Effector memory CD8-positive, alpha-beta T cell (primary cell): Measurements from ENCODE around the gene C10orf90.

Source experiments
- ATAC-seq: fragments of 150-1000 bp; cut with Tn5 transposase; replicated peaks from 2 replicates; pipeline ENCODE4 v1.10.0; 2021; ENCODE audit warnings: mild to moderate bottlenecking, moderate library complexity
- DNase-seq, 3 experiments: peaks; one replicate each; pipeline ENCODE4 v3.0.0; 2021
- H3K27ac Mint-ChIP-seq, 2 donors: one replicate each; pipeline ENCODE4 v1.8.0; 2022; ENCODE audit warnings: mild to moderate bottlenecking in 2 of 2, mixed read lengths in 2 of 2, moderate library complexity in 2 of 2
- H3K27me3 Mint-ChIP-seq, 2 donors: one replicate each; pipeline ENCODE4 v1.8.0; 2022; ENCODE audit warnings: mixed read lengths in 2 of 2
- H3K36me3 Mint-ChIP-seq: one replicate; pipeline ENCODE4 v1.8.0; 2022; ENCODE audit warnings: mild to moderate bottlenecking, moderate library complexity, mixed read lengths; ENCODE audit not compliant: insufficient read depth
- H3K4me1 Mint-ChIP-seq, 2 donors: one replicate each; pipeline ENCODE4 v1.8.0; 2022; ENCODE audit warnings: low read depth in 2 of 2, mixed read lengths in 2 of 2
- H3K4me3 Mint-ChIP-seq, 2 donors: one replicate each; pipeline ENCODE4 v1.8.0; 2022; ENCODE audit warnings: mild to moderate bottlenecking in 2 of 2, mixed read lengths in 2 of 2, moderate library complexity in 2 of 2
- H3K9me3 Mint-ChIP-seq, 2 donors: one replicate each; pipeline ENCODE4 v1.8.0; 2022; ENCODE audit warnings: mixed read lengths in 2 of 2

C10orf90 gene

GRCh38 chr10:126611303-126611702, 59.2 kb downstream of the C10orf90 start:
- Mint-ChIP-seq H3K27me3 (no peaks in the 10 kb centered on the region), H3K4me1 (no peaks in the 10 kb centered on the region), H3K36me3 (no peaks in the 10 kb centered on the region), H3K27ac (no peak overlapping the region), H3K9me3 (peaks cover 0 to 3% of the 10 kb centered on the region in 2 donors), H3K4me3 (no peak overlapping the region)
- no peak for DNase-seq
- no peak for ATAC-seq

DNA sequence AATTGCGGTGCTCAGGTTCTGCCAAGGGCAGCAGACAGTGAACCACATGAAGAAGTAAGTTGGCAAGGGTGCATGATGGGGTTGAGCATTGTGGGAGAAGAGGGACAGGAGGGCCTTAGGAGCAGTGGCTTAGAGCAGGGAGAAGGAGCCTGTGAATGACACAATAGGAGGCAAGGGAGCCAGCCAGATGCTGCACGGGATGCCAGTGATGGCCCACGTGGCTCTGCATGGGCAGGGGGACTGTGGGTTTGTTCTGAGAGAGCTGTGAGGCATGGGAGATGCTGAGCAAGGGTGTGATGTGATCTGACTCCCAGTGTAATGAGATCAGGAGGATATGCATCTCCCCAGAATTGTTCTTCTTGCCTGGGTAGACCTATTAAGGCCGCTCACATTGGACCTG, 60.9 kb downstream of the C10orf90 start:
- Mint-ChIP-seq H3K4me3 (no peak overlapping the region), H3K27ac (no peak overlapping the region), H3K9me3 (peaks cover 0 to 3% of the 10 kb centered on the region in 2 donors), H3K36me3 (no peaks in the 10 kb centered on the region), H3K4me1 (no peaks in the 10 kb centered on the region), H3K27me3 (no peaks in the 10 kb centered on the region)
- no peak for ATAC-seq
- DNase-seq, result no peak

DNA sequence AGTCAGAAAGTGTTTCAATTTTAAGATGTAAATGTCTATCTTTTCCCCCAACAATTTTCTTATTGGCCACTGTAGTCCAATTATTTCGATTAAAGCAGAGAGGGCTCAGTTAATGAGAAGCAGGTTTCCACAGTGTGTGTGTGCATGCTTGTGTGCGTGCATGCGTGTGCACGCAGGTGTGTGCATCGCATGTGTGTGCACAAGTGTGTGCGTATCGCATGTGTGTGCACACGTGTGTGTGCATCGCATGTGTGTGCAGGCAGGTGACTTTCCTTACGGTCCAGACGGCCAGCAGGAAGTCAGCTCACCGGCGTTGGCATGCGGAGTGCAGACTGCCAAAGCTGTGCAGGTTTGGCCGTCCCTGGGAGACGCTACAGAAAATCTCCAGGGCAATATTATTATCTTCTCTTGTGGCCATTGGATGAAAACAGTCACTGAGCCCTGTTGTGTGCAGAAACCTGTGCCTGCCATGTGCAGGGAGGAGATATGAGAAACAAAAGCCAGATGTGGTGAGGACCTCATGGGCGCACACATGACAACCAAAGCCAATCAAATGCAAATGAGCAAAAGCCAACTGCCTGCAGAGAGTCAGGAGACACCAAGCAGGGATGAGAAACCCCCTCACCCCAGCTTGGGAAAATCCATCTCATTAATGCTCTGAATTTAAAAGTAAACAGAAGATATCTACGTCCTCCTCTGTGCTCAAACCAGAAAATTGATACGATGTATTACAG, 70.4 kb downstream of the C10orf90 start:
- Mint-ChIP-seq H3K27me3 (no peaks in the 10 kb centered on the region), H3K9me3 (peaks cover 0 to 4% of the 10 kb centered on the region in 2 donors), H3K36me3 (no peaks in the 10 kb centered on the region), H3K27ac (no peak overlapping the region), H3K4me3 (no peak overlapping the region), H3K4me1 (peaks cover 0 to 1% of the 10 kb centered on the region in 2 donors)
- DNase-seq, result no peak
- ATAC-seq, result no peak

DNA sequence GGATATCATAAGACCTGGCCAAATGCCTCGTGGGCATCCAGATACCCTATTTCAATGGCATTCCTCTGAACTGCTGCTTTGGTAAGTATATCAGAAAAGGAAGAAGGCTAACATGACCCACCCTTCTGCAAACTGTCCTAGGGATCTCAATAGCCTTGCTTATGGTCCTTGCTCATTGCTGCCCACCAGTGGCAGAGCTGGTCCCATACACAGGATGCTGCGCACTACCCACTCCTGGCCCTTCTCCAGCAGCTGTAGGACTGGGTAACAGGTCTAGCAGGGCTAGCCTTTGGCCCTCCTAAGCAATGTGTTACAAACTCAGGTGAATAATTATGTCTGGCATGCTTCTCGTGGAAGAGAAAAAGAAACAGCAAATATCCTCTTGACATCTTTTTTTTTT, 72.5 kb downstream of the C10orf90 start:
- no peaks in the 10 kb centered on the region for H3K36me3 Mint-ChIP-seq
- H3K27ac Mint-ChIP-seq, result no peak overlapping the region
- H3K27me3 Mint-ChIP-seq, result no peaks in the 10 kb centered on the region
- no peak overlapping the region for H3K4me3 Mint-ChIP-seq
- H3K4me1 Mint-ChIP-seq, result peaks cover 0 to 1% of the 10 kb centered on the region in 2 donors
- ATAC-seq (peak; percentile 42), DNase-seq (no peak)
- H3K9me3 Mint-ChIP-seq, result peaks cover 0 to 4% of the 10 kb centered on the region in 2 donors

GRCh38 chr10:126597211-126597610, 73.3 kb downstream of the C10orf90 start:
- Mint-ChIP-seq H3K4me3 (no peak overlapping the region), H3K4me1 (peaks cover 0 to 1% of the 10 kb centered on the region in 2 donors), H3K9me3 (peaks cover 0 to 4% of the 10 kb centered on the region in 2 donors), H3K27ac (no peak overlapping the region), H3K27me3 (no peaks in the 10 kb centered on the region), H3K36me3 (no peaks in the 10 kb centered on the region)
- DNase-seq (no peak), ATAC-seq (no peak)

DNA sequence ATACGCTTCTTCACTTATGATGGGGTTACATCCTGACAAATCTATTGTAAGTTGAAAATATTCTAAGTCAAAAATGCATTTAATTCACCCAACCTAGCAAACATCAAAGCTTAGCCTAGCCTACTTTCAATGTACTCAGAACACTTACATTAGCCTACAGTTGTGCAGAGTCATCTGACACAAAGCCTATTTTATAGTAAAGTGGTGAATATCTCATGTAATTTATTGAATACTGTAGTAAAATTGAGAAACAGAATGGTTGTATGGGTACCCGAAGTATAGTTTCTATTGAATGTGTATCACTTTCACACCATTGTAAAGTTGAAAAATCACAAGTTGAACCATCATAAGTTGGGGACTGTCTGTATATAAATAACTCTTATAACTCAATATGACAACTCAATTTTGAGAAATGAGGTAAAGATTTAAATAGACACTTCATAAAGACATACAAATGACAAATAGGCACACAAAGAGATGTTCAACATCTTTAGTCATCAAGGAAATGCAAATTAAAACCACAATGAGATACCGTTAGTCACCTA, 73.9 kb downstream of the C10orf90 start:
- ATAC-seq (no peak), DNase-seq (no peak)
- no peaks in the 10 kb centered on the region for H3K36me3 Mint-ChIP-seq
- H3K9me3 Mint-ChIP-seq, result peaks cover 0 to 4% of the 10 kb centered on the region in 2 donors
- H3K27me3 Mint-ChIP-seq, result no peaks in the 10 kb centered on the region
- peaks cover 0 to 1% of the 10 kb centered on the region in 2 donors for H3K4me1 Mint-ChIP-seq
- H3K4me3 Mint-ChIP-seq, result no peak overlapping the region
- no peak overlapping the region for H3K27ac Mint-ChIP-seq

DNA sequence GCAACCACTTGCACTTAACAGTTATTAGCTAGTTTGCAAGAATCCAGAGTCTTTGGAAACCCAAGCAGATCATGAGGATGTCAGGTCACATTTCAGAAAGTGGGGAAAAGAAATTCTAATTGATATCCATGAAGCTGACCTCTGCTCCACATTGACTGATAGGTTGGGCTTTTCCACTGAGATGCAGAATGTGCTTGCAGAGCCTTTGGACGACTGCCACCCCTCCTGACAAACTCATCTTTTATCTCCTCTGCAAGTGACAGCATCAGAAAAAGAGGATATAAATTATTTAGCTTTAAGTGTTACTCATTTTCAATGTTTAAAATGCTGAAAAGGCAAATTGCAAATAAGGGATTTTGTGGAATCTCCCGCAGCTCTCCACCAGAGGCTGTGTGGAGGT, 75.3 kb downstream of the C10orf90 start:
- H3K9me3 Mint-ChIP-seq, result peaks cover 0 to 10% of the 10 kb centered on the region in 2 donors
- H3K36me3 Mint-ChIP-seq, result no peaks in the 10 kb centered on the region
- DNase-seq (no peak), ATAC-seq (no peak)
- no peaks in the 10 kb centered on the region for H3K27me3 Mint-ChIP-seq
- H3K4me3 Mint-ChIP-seq, result no peak overlapping the region
- no peak overlapping the region for H3K27ac Mint-ChIP-seq
- peaks cover 0 to 1% of the 10 kb centered on the region in 2 donors for H3K4me1 Mint-ChIP-seq

- ATAC-seq (no peak), DNase-seq (no peak)
- H3K4me1 Mint-ChIP-seq, result peaks cover 0 to 1% of the 10 kb centered on the region in 2 donors
- no peaks in the 10 kb centered on the region for H3K36me3 Mint-ChIP-seq
- H3K9me3 Mint-ChIP-seq, result peaks cover 0 to 10% of the 10 kb centered on the region in 2 donors
- H3K4me3 Mint-ChIP-seq, result no peak overlapping the region
- H3K27ac Mint-ChIP-seq, result no peak overlapping the region
- H3K27me3 Mint-ChIP-seq, result no peaks in the 10 kb centered on the region
Measured at GRCh38 chr10:126593968-126594701, 76.4 kb downstream of the C10orf90 start.

- Mint-ChIP-seq H3K4me3 (no peak overlapping the region), H3K4me1 (peaks cover 0 to 1% of the 10 kb centered on the region in 2 donors), H3K27ac (no peak overlapping the region), H3K27me3 (no peaks in the 10 kb centered on the region), H3K9me3 (peaks cover 0 to 10% of the 10 kb centered on the region in 2 donors), H3K36me3 (no peaks in the 10 kb centered on the region)
- DNase-seq (no peak), ATAC-seq (no peak)
Measured at GRCh38 chr10:126592901-126593300, 77.6 kb downstream of the C10orf90 start.

GRCh38 chr10:126588024-126588423, 82.5 kb downstream of the C10orf90 start:
- DNase-seq, result no peak
- Mint-ChIP-seq H3K4me1 (no peaks in the 10 kb centered on the region), H3K36me3 (no peaks in the 10 kb centered on the region), H3K27ac (no peak overlapping the region), H3K9me3 (peaks cover 0 to 9% of the 10 kb centered on the region in 2 donors), H3K27me3 (peaks cover 0 to 13% of the 10 kb centered on the region in 2 donors), H3K4me3 (no peak overlapping the region)
- ATAC-seq, result no peak

- ATAC-seq, result no peak
- no peak overlapping the region for H3K27ac Mint-ChIP-seq
- DNase-seq, result no peak
- peaks cover 0 to 13% of the 10 kb centered on the region in 2 donors for H3K27me3 Mint-ChIP-seq
- H3K36me3 Mint-ChIP-seq, result no peaks in the 10 kb centered on the region
- peaks cover 0 to 9% of the 10 kb centered on the region in 2 donors for H3K9me3 Mint-ChIP-seq
- H3K4me3 Mint-ChIP-seq, result no peak overlapping the region
- H3K4me1 Mint-ChIP-seq, result no peaks in the 10 kb centered on the region
Measured at GRCh38 chr10:126586878-126587277, 83.6 kb downstream of the C10orf90 start.

DNA sequence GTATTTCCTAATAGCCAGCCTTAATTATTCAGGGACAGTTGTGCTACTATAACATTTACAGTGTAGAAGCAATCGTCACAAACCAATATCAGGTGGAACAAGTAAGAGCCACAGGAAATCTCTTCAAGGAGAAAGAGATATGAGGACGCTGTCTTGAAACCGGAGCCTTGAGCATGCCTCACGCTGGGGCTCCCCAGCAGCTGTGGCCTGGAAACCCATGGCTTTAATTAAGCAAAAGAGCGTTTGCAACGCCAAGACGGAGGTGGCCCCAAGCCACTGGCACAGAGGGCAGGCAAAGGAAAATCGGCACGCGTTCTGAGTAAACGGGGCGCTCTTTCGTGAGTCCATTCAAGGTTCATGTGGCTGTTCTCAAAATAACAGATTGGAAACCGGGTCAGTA, 84.4 kb downstream of the C10orf90 start:
- H3K4me3 Mint-ChIP-seq, result no peak overlapping the region
- H3K27me3 Mint-ChIP-seq, result peaks cover 0 to 13% of the 10 kb centered on the region in 2 donors
- no peak for DNase-seq
- no peak for ATAC-seq
- H3K9me3 Mint-ChIP-seq, result peaks cover 0 to 9% of the 10 kb centered on the region in 2 donors
- no peaks in the 10 kb centered on the region for H3K4me1 Mint-ChIP-seq
- no peak overlapping the region for H3K27ac Mint-ChIP-seq
- H3K36me3 Mint-ChIP-seq, result no peaks in the 10 kb centered on the region

DNA sequence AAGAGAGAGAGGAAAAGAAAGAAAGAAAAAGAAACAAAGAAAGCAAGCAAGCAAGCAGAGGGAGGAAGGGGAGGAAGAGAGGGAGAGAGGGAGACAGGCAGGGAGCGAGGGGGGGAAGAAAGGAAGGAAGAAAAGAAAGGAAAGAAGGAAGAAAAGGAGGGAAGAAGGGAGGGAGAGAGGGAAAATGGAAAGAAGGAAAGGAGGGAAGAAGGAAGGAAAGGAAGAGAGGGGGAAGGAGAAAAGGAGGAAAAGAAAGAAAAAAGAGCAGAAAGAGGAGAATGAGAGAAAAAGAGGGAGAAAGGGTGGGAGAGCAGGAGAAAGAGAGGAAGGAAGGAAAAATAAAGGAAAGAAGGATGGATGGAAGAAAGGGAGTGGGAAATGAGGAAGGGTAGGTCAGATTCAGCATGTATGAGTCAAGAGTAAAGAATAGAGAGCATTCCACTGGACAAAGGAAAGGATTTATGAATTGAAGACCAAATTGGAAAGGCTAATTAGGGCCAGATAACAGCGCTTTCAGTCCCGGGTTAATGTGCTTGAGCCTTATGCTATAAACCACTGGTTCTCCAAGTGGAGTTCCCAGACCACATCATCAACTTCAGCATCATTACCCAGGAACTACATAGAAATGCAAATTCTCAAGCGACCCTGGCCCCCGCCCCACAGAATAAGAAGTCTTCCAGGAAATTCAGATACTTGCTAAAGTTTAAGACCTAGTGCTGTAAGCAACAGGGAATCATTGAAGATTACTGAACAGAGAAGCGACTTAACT, 85.1 kb downstream of the C10orf90 start:
- Mint-ChIP-seq H3K36me3 (no peaks in the 10 kb centered on the region), H3K4me1 (no peaks in the 10 kb centered on the region), H3K4me3 (no peak overlapping the region), H3K9me3 (peaks cover 0 to 3% of the 10 kb centered on the region in 2 donors), H3K27ac (no peak overlapping the region), H3K27me3 (peaks cover 0 to 13% of the 10 kb centered on the region in 2 donors)
- DNase-seq (no peak), ATAC-seq (no peak)
